ENCODE results near the gene ZNF98. TPM values are rescaled to one million over a fixed set of nuclear protein-coding genes. Genes with fewer than 3 reads are reported as not detected.

Gene ZNF98
- total RNA-seq, 1 experiment from 2014 or later, result not detected

DNA sequence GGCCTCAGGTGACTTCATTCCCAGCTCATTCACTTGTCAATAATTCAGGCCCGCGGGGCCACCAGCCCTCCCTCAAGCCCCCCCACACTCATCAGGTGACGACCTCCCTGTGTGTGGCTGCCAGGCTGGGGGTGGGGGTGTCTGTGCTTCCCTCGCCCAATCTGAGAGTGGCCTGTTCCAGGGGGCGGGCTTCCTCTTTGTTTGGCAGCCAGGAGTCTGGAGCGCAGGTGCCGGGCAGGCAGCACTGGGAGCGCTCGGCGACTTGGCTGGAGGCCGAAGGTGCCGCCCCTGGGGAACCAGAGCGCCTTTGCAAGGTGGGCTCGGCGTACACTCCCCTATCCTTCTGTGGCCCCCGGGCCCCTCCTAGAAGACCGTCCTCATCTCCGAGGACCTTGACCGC is 5.4 kb upstream of the ZNF98 start:
- Mint-ChIP-seq H3K9me3 (ENCODE audit: unreplicated experiment) (peaks cover 20% of the 10 kb centered on the region), H3K27me3 (ENCODE audit: insufficient read depth, unreplicated experiment) (no peaks in the 10 kb centered on the region), H3K36me3 (ENCODE audit: insufficient read depth, unreplicated experiment) (no peaks in the 10 kb centered on the region), H3K4me1 (ENCODE audit: insufficient read depth, unreplicated experiment) (no peaks in the 10 kb centered on the region), H3K27ac (ENCODE audit: low read depth, unreplicated experiment) (no peak overlapping the region), H3K4me3 (ENCODE audit: unreplicated experiment) (no peak overlapping the region)
- DNase-seq (ENCODE audit: unreplicated experiment), result no peak
- CTCF ChIA-PET, result no interaction called here
- BruUV-seq (replicated peaks), result no TSS peak
- POLR2A ChIA-PET, result no interaction called here
- TF ChIP-seq, protein P1, sequence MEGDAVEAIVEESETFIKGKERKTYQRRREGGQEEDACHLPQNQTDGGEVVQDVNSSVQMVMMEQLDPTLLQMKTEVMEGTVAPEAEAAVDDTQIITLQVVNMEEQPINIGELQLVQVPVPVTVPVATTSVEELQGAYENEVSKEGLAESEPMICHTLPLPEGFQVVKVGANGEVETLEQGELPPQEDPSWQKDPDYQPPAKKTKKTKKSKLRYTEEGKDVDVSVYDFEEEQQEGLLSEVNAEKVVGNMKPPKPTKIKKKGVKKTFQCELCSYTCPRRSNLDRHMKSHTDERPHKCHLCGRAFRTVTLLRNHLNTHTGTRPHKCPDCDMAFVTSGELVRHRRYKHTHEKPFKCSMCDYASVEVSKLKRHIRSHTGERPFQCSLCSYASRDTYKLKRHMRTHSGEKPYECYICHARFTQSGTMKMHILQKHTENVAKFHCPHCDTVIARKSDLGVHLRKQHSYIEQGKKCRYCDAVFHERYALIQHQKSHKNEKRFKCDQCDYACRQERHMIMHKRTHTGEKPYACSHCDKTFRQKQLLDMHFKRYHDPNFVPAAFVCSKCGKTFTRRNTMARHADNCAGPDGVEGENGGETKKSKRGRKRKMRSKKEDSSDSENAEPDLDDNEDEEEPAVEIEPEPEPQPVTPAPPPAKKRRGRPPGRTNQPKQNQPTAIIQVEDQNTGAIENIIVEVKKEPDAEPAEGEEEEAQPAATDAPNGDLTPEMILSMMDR (IDR thresholded peaks at IDR 0.05; ENCODE audit: unreplicated experiment), result no peak
- intact Hi-C loops (cut with micrococcal nuclease), result no loop called here

DNA sequence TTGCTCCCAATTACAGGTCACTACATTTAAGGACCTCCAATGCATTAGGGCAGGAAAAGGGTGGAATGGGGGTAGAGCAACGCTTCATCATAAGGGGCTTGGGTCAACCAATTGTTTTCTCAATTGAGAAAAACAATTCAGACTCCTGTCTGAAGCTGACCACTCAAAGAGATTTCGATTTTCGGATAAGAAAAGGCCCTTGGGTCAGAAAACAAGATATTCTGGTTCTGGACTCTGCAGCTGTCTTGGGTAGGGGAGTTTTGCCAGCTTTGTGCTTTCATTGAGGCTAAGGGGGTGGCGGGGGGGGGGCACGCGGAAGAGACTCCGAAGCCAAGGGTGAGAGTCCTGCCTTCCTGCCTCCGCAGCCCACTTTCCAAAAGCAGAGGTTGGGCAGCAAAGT is 4.8 kb upstream of the ZNF98 start:
- TF ChIP-seq, protein P1 (IDR thresholded peaks at IDR 0.05; ENCODE audit: unreplicated experiment), result no peak
- no peak for DNase-seq (ENCODE audit: unreplicated experiment)
- ChIA-PET CTCF (no interaction called here), POLR2A (no interaction called here)
- no peak overlapping the region for H3K27ac Mint-ChIP-seq (ENCODE audit: low read depth, unreplicated experiment)
- H3K9me3 Mint-ChIP-seq (ENCODE audit: unreplicated experiment), result peaks cover 20% of the 10 kb centered on the region
- intact Hi-C loops (cut with micrococcal nuclease), result no loop called here
- H3K27me3 Mint-ChIP-seq (ENCODE audit: insufficient read depth, unreplicated experiment), result no peaks in the 10 kb centered on the region
- H3K36me3 Mint-ChIP-seq (ENCODE audit: insufficient read depth, unreplicated experiment), result no peaks in the 10 kb centered on the region
- H3K4me3 Mint-ChIP-seq (ENCODE audit: unreplicated experiment), result no peak overlapping the region
- H3K4me1 Mint-ChIP-seq (ENCODE audit: insufficient read depth, unreplicated experiment), result no peaks in the 10 kb centered on the region
- no TSS peak for BruUV-seq (replicated peaks)

DNA sequence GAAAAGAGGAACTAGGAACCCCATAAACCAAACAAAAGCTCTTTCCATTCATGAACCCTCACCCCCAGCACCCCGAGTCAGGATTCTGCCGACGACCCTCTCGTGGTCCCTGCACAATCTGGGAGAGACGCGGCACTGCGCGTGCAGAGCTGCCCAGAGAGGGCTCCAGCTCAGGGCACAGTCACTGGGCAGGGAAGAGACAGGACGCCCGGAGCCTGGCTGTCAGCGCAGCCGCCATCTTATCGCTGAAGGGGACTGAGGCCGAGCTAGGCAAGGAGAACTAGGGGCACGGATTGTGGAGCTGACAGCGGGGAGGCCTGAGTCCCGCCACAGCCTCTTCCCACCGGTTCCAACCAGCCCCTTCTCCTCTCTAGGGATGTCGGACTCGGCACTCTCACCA is 349 bp downstream of the ZNF98 start:
- intact Hi-C loops (cut with micrococcal nuclease), result no loop called here
- ChIA-PET POLR2A (no interaction called here), CTCF (no interaction called here)
- no peak overlapping the region for H3K4me3 Mint-ChIP-seq (ENCODE audit: unreplicated experiment)
- H3K27me3 Mint-ChIP-seq (ENCODE audit: insufficient read depth, unreplicated experiment), result no peaks in the 10 kb centered on the region
- H3K27ac Mint-ChIP-seq (ENCODE audit: low read depth, unreplicated experiment), result no peak overlapping the region
- H3K4me1 Mint-ChIP-seq (ENCODE audit: insufficient read depth, unreplicated experiment), result no peaks in the 10 kb centered on the region
- DNase-seq (ENCODE audit: unreplicated experiment), result no peak
- no peaks in the 10 kb centered on the region for H3K36me3 Mint-ChIP-seq (ENCODE audit: insufficient read depth, unreplicated experiment)
- TF ChIP-seq, protein P1 (IDR thresholded peaks at IDR 0.05; ENCODE audit: unreplicated experiment), result no peak
- H3K9me3 Mint-ChIP-seq (ENCODE audit: unreplicated experiment), result peaks cover 25% of the 10 kb centered on the region
- no TSS peak for BruUV-seq (replicated peaks)

DNA sequence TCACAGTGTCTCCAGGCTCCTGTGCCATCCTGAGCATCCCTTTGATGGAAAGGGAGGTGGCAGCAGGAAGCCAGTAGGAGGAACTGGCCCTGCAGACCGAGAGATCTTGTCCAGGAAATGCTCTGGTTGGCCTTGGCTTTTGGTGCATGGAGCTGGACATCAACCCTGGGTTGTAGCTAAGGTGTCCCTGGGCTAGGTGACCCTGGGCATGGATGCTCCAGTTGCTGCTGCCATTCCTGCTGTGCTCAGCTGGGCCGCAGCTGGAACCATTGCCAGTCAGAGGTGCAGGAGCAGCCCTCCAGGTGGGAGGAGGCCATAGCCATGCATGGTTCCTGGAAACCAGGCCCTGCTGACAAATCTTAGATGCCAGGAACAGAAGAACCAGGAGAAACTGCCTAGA is 67.5 kb downstream of the ZNF98 start:
- H3K9me3 Mint-ChIP-seq (ENCODE audit: unreplicated experiment), result peaks cover 12% of the 10 kb centered on the region
- no peak overlapping the region for H3K4me3 Mint-ChIP-seq (ENCODE audit: unreplicated experiment)
- TF ChIP-seq, protein P1 (IDR thresholded peaks at IDR 0.05; ENCODE audit: unreplicated experiment), result no peak
- ChIA-PET POLR2A (no interaction called here), CTCF (no interaction called here)
- DNase-seq (ENCODE audit: unreplicated experiment), result no peak
- BruUV-seq (replicated peaks), result no TSS peak
- intact Hi-C loops (cut with micrococcal nuclease), result no loop called here
- no peak overlapping the region for H3K27ac Mint-ChIP-seq (ENCODE audit: low read depth, unreplicated experiment)
- no peaks in the 10 kb centered on the region for H3K27me3 Mint-ChIP-seq (ENCODE audit: insufficient read depth, unreplicated experiment)
- no peaks in the 10 kb centered on the region for H3K36me3 Mint-ChIP-seq (ENCODE audit: insufficient read depth, unreplicated experiment)
- H3K4me1 Mint-ChIP-seq (ENCODE audit: insufficient read depth, unreplicated experiment), result no peaks in the 10 kb centered on the region

Other genes starting within 250 kb of the ZNF98 start
- gene ZNF676, start 225.4 kb downstream of the ZNF98 start, total RNA-seq (2022), result not detected in 2 replicates
- not detected in 2 replicates for gene ZNF729, start 135.9 kb downstream of the ZNF98 start, total RNA-seq (2022)
- gene ZNF492, start 212.0 kb upstream of the ZNF98 start, total RNA-seq (2022), result not detected in 2 replicates